Measurements from ENCODE around the gene GLOD4.

Gene GLOD4

DNA sequence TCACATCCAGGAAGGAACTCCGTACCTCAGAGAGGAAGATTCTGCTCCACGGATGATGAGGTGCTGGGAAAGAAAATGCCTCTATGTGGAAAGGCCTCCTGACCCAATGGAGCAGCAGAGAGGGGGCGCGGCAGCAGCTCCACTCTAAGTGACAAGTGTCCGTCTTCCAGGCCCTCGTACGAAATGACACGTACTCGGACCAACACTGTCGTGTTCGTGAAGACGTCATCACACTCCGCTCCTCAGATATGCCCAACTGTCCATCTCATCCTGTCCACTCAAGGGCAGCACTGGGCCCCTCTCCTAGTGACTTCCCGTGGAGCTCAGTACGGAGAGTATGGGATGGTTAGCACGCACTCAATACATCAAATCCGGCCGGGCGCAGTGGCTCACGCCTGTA is 32.3 kb upstream of the GLOD4 start:
- H3K4me3 ChIP-seq (ENCODE audit: severe bottlenecking), result no peak overlapping the region
- peaks cover 61% of the 10 kb centered on the region for H3K36me3 ChIP-seq (ENCODE audit: low read depth)
- H3K27me3 ChIP-seq (ENCODE audit: insufficient read depth, poor library complexity, severe bottlenecking), result no peaks in the 10 kb centered on the region
- H3K4me1 ChIP-seq (ENCODE audit: insufficient read depth, poor library complexity, severe bottlenecking), result no peaks in the 10 kb centered on the region
- ATAC-seq (ENCODE audit: low read depth) (no peak), DNase-seq (ENCODE audit: low spot score) (no peak)
- no peak for TF ChIP-seq CTCF (IDR thresholded peaks at IDR 0.05; ENCODE audit: poor library complexity, severe bottlenecking)
- no peak overlapping the region for H3K27ac ChIP-seq (ENCODE audit: poor library complexity, severe bottlenecking)
- no peaks in the 10 kb centered on the region for H3K9me3 ChIP-seq (ENCODE audit: severe bottlenecking)

DNA sequence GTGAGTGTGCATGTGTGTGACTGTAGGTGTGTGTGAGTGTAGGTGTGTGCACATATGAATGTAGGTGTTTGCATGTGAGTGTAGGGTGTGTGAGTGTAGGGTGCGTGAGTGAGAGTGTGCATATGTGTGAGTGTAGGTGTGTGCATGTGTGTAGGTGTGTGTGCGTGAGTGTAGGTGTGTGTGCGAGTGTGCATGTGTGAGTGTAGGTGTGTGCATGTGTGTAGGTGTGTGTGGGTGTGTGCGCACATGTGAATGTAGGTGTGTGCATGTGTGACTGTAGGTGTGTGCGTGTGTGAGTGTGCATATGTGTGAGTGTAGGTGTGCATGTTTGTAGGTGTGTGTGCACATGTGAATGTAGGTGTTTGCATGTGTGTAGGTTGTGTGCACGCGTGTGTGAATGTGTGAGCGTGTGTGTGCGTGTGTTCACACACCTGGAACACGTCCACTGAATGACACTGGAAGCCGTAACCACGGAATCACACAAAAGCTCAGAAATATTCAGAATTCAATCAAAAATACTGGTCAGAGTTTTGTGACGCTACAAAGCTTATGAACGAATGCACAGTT is 30.6 kb upstream of the GLOD4 start:
- Histone ChIP-seq H3K4me1 (ENCODE audit: insufficient read depth, poor library complexity, severe bottlenecking) (no peaks in the 10 kb centered on the region), H3K36me3 (ENCODE audit: low read depth) (peaks cover 46% of the 10 kb centered on the region), H3K27me3 (ENCODE audit: insufficient read depth, poor library complexity, severe bottlenecking) (no peaks in the 10 kb centered on the region), H3K4me3 (ENCODE audit: severe bottlenecking) (no peak overlapping the region), H3K27ac (ENCODE audit: poor library complexity, severe bottlenecking) (no peak overlapping the region), H3K9me3 (ENCODE audit: severe bottlenecking) (no peaks in the 10 kb centered on the region)
- TF ChIP-seq CTCF (IDR thresholded peaks at IDR 0.05; ENCODE audit: poor library complexity, severe bottlenecking), result no peak
- ATAC-seq (ENCODE audit: low read depth) (no peak), DNase-seq (ENCODE audit: low spot score) (no peak)

DNA sequence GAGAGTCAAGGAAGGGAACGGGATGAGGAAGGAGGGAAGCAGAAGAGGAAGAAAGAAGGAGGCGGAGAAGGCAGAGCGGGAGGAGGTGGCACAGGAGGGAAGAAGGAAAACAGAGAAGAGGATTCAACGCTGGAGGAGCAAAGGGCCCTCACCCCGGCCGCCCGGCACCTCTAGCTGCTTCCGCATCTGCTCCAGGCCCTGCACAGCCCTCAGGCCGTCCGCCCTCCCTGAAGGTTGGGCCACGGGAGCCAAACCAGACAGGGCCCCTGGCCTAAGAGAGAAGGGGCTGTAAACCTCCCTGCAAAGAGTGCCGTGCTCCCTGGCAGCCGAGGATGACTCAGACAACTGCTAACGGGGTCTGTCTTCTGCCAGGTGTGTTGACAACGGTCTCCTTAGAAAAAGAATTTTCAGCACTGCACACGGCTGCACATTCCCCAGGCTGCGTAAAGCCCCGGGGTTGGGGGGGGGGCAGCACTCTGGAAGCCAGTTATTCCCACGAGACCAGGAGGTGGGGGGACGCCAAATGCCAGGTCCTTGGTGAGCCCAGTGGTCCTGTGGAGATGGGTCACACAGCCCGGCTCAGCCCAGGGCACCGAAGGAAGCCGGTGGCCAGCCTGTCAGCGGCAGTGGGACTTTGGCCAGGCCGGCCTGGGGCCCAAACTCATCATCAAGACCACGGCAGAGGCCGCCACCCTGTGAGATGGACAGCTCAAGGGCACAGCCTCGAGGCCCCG is 29.1 kb upstream of the GLOD4 start:
- no peaks in the 10 kb centered on the region for H3K27me3 ChIP-seq (ENCODE audit: insufficient read depth, poor library complexity, severe bottlenecking)
- no peak overlapping the region for H3K4me3 ChIP-seq (ENCODE audit: severe bottlenecking)
- ATAC-seq (ENCODE audit: low read depth) (no peak), DNase-seq (ENCODE audit: low spot score) (no peak)
- H3K27ac ChIP-seq (ENCODE audit: poor library complexity, severe bottlenecking), result no peak overlapping the region
- H3K36me3 ChIP-seq (ENCODE audit: low read depth), result peaks cover 38% of the 10 kb centered on the region
- TF ChIP-seq CTCF (IDR thresholded peaks at IDR 0.05; ENCODE audit: poor library complexity, severe bottlenecking), result no peak
- no peaks in the 10 kb centered on the region for H3K9me3 ChIP-seq (ENCODE audit: severe bottlenecking)
- no peaks in the 10 kb centered on the region for H3K4me1 ChIP-seq (ENCODE audit: insufficient read depth, poor library complexity, severe bottlenecking)

- Histone ChIP-seq H3K36me3 (ENCODE audit: low read depth) (peaks cover 28% of the 10 kb centered on the region), H3K27ac (ENCODE audit: poor library complexity, severe bottlenecking) (no peak overlapping the region), H3K4me3 (ENCODE audit: severe bottlenecking) (no peak overlapping the region), H3K9me3 (ENCODE audit: severe bottlenecking) (no peaks in the 10 kb centered on the region), H3K4me1 (ENCODE audit: insufficient read depth, poor library complexity, severe bottlenecking) (no peaks in the 10 kb centered on the region), H3K27me3 (ENCODE audit: insufficient read depth, poor library complexity, severe bottlenecking) (no peaks in the 10 kb centered on the region)
- DNase-seq (ENCODE audit: low spot score) (no peak), ATAC-seq (ENCODE audit: low read depth) (no peak)
- no peak for TF ChIP-seq CTCF (IDR thresholded peaks at IDR 0.05; ENCODE audit: poor library complexity, severe bottlenecking)
These were observed 25.6 kb upstream of the GLOD4 start for GRCh38 chr17:807523-808294.

Data from RWPE2 (cell line).